AG10803 (cell line): ENCODE measurements around the gene VCL.

Source experiments
- DNase-seq: peaks from one replicate; pipeline ENCODE4 v3.0.0; 2010; ENCODE audit warnings: low read depth
- H3K4me3 ChIP-seq: 2 replicates; pipeline ENCODE4 v1.5.1; 2011; ENCODE audit warnings: mild to moderate bottlenecking, low read length, control low read depth
- TF ChIP-seq, protein P1 (sequence below): conservative IDR thresholded peaks from 2 replicates; pipeline ENCODE4 v1.5.1; 2011; ENCODE audit warnings: mild to moderate bottlenecking, low read length, control low read depth, inconsistent platforms

VCL gene

DNA sequence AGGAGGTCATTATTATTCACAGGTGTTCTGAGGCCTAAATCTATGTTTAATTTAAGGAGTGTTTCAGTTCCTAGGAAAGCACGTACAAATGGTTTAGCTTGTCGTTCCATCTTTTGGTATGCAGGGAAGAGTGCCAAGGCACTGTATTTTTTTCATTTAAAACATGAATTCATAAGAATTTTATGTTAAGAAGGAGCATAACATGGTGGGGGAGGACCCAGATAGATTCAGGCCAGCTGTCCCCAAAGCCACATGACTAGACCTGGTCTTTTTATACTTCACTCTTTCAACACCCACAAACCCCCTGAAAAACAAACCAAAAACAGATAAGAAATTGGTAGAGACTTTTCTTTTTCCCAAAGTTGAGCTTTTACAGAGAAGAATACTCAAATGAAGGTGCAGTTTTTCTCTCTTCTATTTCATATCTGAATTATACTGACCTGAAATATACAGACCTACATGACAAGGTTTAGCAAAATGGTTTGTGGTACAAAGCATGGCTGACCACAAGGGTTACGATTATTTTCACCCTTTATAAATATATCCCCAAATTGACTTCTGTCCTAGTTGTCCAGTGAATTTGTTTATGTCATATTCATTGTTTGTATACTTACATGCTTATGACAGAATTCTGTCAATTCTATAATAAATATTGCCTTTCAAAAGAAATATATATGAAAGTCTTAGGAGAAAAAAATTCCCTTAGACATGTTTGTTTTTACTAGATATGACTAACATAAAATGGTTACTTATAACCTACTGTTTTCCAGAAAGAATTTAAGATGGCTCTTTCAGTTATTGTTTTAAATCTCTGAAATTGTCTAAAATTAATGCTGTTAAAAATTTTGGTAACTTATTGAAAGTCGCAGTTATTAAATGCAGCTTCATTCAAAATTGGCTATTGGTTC is 81.4 kb downstream of the VCL start:
- H3K4me3 ChIP-seq, result no peak overlapping the region
- TF ChIP-seq, protein P1, sequence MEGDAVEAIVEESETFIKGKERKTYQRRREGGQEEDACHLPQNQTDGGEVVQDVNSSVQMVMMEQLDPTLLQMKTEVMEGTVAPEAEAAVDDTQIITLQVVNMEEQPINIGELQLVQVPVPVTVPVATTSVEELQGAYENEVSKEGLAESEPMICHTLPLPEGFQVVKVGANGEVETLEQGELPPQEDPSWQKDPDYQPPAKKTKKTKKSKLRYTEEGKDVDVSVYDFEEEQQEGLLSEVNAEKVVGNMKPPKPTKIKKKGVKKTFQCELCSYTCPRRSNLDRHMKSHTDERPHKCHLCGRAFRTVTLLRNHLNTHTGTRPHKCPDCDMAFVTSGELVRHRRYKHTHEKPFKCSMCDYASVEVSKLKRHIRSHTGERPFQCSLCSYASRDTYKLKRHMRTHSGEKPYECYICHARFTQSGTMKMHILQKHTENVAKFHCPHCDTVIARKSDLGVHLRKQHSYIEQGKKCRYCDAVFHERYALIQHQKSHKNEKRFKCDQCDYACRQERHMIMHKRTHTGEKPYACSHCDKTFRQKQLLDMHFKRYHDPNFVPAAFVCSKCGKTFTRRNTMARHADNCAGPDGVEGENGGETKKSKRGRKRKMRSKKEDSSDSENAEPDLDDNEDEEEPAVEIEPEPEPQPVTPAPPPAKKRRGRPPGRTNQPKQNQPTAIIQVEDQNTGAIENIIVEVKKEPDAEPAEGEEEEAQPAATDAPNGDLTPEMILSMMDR, result no peak
- DNase-seq, result peak; percentile 36

DNA sequence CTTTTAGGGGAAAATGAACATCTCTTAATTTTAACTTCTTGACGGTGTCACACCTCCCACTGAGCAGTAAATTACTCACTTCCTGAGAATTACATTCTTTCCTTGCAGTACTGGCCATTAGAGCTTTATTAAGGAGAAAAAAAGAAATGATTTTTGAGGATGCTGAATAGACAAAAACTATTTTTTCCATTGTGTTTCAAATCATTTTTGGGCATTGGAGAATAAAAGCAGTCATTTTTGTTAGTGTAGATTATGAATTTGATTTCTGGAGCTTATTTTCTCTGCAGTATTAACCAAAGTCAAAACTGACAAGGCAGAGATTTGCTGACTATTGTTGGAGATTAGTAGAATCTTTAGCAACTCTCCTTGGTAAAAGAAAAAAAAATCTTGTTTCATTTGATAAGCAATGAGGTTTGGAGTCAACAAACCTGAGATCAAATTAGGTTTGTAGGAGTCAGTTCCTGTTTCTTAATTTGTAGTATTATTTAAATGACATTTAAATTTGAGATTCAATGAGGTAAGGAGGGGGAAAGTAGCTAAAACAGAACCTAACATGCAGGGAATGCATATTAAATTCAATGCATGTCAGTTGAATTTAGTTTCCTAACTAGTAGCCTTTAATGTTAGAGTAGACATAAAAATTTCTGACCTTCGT is 82.1 kb downstream of the VCL start:
- H3K4me3 ChIP-seq, result no peak overlapping the region
- DNase-seq, result no peak
- TF ChIP-seq, protein P1, result no peak

DNA sequence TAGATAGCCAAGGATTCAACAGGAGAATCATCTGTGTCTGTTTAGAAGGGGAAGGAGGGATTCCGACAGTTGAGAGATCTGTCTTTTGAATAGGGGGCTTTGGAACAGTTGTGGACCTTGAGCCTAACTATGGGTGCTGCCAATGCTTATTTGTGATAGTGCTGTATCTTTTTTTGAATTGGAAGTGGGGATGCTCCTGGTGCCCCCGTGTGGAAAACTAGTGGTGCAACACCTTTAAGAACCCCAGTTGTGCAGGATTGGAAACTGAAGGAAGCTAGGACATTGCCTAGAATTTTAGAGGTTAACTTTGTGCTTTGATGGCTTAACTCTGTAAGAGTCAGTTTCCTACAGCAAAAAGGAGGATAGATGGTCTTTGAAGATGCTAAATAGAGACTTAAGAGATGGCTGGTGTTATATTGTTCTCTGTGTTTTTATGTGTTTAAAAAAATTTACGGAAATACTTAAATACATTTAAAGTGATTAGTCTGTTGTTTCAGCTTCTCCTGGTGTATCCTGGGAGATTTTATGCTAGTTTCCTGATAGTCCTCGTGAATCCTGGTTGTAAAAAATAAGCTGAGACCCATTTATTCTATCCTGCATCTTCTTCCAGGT is 83.4 kb downstream of the VCL start:
- DNase-seq, result peak; percentile 55
- H3K4me3 ChIP-seq, result no peak overlapping the region
- TF ChIP-seq, protein P1, result peak; percentile 86

DNA sequence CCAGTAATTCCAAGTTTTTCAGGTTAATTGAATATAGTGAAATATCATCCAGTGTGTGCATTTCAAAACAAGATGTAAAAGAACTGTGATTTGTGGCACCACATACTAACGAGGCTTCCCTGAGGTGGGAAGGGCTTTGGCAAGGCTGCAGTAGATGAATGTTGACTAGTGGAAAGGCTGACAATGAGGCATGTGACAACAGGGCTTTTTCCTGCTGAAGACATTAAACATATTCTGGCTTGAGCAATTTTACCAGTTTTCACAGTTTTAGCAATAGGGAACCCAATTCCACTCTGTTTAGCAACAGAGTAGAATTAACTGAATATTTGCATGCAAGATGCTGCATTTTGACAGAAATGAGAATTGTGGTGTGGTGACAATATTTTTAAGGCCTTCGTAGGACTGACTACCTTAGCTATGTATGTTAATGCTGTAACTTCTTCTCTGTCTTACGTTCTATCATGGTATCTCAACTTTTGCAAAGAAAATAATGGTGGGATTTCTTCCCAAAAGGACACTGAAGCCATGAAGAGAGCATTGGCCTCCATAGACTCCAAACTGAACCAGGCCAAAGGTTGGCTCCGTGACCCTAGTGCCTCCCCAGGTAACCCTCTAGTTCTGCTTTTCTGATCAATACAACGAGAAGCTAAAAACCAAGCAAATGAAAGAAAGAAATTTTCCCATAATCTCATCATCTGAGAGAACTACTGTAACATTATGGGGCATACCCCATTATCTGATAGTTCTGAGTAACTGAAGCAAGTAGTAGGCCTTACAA is 84.2 kb downstream of the VCL start:
- no peak overlapping the region for H3K4me3 ChIP-seq
- peak; percentile 28 for DNase-seq
- TF ChIP-seq, protein P1, result no peak

DNA sequence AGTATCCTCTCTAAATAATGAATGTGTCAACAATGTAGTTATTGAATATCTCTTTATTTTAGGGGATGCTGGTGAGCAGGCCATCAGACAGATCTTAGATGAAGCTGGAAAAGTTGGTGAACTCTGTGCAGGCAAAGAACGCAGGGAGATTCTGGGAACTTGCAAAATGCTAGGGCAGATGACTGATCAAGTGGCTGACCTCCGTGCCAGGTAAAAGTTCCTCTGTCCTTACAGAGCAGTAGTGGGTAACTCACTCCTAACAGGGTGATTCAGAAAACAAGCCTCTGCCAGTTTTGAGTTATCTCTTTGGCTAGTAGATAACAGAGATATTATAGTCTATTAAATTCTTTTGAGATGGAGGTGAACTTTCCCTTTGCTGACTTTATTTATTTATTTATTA is 85.4 kb downstream of the VCL start:
- no peak for DNase-seq
- TF ChIP-seq, protein P1, result no peak
- H3K4me3 ChIP-seq, result no peak overlapping the region

DNA sequence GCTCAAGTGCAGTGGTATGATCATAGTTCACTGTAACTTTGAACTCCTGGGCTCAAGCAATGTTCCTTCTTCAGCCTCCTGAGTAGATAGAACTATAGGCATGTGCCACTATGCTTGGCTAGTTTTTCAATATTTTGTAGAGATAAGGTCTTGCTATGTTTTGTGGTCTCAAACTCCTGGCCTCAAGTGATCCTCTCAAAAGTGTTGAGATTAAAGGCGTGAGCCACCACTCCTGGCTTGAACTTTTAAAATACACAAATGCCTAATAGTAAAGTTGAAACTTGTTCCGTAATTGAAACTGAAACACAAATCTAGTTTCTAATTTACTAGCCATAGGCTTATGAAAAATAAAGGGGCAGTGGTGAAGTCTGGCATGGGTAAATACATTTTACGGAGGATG is 87.0 kb downstream of the VCL start:
- no peak for DNase-seq
- TF ChIP-seq, protein P1, result no peak
- H3K4me3 ChIP-seq, result no peak overlapping the region
